NCI-H526 treated with DMSO at 0.1 percent for 48 hours (cell line): ENCODE measurements around the gene PDCD7.
"Not testable (repeated sequence)": the region's sequence is repeated elsewhere in the genome, so short reads cannot be mapped to it uniquely, and the experiment has no call there.

ENCODE experiments used
- DNase-seq: peaks from one replicate; lab custom pipeline; 2025; lab: John Stamatoyannopoulos, UW

PDCD7 gene

DNA sequence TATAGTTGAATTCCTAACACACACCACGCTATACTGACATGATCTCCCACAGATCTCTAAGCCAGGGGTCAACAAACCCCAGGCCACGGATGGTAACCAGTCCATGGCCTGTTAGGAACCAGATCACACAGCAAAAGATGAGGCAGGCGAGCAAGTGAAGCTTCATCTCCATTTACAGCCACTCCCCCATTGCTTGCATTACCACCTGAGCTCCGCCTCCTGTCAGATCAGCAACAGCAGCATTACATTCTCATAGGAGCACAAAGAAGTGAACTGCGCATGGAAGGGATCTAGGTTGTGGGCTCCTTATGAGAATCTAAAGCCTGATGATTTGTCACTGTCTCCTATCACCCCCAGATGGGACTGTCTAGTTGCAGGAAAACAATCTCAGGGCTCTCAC is 2.7 kb downstream of the PDCD7 start:
- no peak for DNase-seq

DNA sequence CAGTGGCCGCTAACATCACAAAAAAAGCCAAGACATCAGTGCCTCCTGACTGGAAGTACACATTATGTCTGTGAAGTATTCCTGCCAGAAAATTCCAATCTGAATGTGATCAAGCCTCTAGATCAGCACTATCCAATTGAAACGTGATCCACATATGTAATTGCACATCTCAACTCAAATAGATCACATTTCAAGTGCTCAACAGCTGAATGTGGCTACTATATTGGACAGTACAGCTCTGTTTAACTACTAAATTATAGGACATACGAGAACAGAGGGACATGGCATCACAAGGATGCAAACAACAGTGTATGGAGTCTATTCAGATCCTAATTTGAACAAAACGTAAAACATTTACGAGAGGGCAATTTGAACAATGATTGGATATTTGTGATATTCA is 18.1 kb downstream of the PDCD7 start:
- no peak for DNase-seq

DNA sequence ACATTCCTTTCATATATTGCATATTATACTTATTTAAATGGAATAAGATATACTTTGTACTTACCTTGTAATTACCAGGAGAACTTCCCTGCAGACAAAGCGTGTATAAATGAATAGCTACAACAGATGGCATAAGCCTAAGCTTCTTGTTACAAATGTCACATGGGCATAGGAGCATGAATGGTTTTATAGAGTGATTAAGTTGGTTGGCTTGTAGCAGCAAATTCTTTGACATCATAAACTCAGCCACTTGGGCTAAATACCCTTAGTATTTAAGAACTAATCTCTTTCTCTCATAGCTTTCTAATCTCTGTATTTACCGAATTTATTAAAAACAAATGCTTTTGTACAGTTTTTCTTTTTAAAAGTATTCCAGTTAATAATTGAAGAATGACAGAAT is 18.5 kb downstream of the PDCD7 start, which contains the start of gene UBAP1L:
UBAP1L (minus strand) TSS at position 115 of the 400 bp plus-strand sequence. CDS start 8,985 bp downstream, outside the sequence.
- no peak for DNase-seq

DNA sequence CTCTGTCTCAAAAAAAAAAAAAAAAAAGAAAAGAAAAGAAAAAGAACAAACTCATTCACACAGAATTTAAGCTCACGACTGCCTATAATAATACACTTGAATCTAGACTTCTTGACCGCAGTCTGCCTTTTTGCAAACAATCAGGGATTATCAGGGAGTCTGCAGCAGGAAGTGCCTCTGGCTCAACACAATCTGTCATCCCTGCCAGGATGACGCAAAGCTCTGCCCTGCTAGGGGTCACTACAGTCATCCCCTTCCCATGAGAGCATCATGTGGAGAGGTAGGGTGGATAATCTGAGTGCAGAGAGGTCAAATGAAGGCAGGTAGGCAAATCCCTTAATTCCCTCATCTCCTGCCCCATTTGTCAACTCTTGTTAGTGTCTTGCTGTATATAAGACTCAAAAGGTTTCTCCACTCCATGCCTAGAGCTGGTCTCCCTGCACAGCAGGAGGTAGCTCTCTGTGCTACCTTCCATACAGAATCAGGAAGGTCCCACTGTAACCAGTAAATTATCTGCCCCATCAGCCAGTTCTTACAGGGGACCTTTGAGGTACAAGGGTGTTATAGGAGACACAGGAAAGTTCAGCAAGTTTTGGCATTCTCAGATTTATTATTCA is 22.8 kb downstream of the PDCD7 start:
- DNase-seq = no peak

DNA sequence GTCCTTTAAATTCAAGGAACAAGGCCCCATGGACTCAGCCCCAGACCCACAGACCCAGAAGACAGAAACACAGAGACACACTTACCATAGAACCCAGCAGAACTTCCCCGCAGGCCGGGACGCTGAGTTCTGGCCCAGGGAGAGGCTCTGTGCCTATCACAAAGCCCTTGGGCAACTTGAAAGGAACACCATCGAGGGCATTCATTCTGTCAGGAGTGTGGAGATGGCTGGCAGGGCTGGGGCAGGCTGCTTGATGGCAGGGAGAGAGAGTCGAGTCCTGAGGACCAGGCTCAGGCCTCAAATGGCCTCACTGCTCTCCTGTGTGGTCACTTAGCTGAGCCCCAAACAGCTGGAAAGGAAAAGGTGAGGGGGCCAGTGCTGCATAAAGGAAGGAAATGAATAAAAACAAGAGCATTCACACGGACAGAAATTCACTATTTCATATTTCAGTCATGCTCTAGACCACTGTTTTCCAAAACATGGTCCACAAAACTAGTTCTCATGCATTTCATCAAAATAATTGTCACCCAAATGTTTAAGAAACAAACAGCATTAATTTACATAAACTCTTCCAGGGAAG is 27.5 kb downstream of the PDCD7 start:
- DNase-seq = no peak

DNA sequence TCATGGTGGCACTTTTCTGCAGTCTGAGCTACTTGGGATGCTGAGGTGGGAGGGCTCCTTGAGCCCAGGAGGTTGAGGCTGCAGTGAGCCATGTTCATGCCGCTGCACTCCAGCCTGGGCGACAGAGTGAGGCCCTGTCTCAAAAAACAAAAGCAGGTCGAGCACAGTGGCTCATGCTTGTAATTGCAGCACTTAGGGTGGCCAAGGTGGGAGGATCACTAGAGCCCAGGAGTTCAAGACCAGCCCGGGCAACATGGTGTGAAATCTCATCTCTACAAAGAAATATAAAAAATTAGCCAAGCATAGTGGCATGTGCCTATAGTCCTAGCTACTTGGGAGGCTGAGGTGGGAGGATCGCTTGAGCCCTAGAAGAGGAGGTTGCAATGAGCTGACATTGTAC is 28.6 kb downstream of the PDCD7 start:
- DNase-seq = no peak

DNA sequence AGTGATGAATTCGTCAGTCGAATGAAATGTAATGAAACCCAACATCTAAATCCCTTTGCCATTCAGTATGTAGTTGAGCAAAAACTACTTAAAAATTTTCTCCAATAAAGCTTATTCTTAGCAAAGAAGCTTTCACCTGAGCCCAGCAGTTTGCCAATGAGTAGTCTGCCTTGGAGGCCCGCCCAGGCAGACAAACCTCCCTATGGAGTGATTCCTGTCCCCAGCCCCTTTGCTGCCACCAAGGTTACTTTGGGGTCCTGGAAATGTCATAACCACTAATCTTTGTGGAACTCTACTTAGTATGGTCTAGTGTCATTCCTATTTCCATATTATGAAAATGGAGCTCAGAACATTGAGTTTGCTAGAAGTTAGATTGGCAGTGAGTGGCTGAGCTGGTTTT is 30.7 kb downstream of the PDCD7 start:
- DNase-seq = no peak

DNA sequence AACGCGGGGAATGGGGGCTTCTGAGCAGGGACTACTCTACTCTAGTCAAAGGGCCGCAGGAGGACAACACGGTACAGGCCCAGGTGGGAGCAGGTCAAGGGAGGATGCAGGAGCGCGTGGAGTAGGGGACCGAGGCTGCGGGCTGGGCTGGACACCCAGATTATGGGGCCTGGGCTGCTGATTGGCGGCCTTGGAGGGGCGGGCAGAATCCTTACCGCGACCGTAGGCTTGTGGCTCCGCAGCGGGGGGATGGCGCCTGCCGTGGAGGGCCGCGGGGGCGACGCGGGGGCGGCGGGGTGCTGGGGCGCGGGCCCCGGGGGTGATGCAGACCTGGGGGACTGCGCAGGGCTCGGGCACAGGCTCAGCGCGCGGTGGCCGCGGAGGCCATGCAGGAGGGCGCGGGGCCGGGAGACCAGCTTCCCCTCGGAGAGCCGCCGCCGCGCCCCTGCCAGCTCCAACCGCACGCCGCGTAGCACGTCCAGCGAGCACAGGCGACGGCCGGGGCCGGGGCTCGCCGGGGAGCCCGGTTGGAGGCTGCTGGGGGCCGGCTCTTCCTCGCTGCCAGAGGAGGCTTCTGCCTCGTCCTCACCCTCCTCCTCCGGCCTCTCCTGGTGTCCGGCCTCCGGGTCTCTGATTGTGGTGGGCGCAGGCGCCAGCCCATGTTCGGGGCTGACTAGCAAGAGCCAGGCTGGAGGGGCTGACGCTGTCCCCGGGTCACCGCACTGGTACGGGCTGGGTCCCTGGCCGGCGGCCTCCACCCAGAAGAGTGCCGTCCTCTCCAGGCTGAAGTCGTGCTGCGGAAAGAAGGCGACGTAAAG is 31.5 kb downstream of the PDCD7 start:
- no peak for DNase-seq

DNA sequence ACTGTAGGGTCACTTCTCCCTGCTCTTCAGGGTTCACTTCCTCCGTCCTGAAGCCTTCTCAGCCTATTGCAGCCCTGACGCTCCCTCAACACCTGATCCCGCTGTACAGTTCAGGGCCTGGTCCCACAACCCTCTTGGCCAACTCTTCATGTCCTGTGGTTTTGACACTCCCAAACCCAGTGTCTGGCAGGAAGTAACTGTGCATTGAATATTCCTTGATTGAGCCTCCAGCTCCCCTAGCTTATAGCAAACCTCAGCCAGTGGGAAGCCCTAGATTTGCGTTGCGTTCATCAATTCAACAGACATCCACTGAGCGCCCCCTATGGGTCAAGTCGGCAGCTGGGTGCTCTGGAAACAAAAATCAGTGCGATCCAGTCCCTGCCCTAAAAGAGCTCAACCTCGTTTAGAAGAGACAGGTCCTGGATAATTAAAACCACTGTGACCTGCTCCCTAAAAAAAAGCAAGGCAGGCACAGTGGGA is 32.2 kb downstream of the PDCD7 start:
- peak; percentile 34 for DNase-seq

DNA sequence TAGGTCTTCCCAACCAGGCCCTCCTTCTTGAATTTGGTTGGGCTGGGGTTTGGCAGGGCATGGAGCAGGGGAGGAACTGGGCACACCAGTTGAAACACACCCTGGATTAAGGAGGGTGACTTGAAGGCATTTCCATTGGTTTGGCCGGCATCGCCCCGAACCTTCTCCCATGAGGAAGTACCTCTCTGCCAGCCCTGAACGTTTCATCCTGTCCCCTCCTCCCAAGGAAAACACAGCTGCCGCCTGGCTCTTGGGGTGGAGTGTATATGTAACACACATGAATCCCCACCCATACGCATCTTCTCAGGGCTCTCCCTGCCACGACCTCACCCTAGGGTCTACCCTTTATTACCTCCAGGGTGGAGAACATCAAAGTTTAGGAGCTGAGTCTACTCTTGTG is 33.2 kb downstream of the PDCD7 start:
- no peak for DNase-seq

DNA sequence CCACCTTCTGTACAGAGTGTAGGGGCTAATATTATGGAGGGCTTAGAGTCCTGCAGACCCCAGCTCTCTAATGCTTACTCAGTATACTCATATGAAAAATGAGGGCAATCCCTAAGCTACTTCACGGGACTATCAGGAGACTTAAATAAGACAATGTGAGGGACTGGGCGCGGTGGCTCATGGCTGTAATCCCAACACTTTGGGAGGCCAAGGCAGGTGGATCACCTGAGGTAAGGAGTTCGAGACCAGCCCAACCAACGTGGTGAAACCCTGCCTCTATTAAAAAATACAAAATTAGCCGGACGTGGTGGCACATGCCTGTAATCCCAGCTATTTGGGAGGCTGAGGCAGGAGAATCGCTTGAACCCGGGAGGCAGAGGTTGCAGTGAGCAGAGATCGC is 33.8 kb downstream of the PDCD7 start:
- not testable (repeated sequence) for DNase-seq

DNA sequence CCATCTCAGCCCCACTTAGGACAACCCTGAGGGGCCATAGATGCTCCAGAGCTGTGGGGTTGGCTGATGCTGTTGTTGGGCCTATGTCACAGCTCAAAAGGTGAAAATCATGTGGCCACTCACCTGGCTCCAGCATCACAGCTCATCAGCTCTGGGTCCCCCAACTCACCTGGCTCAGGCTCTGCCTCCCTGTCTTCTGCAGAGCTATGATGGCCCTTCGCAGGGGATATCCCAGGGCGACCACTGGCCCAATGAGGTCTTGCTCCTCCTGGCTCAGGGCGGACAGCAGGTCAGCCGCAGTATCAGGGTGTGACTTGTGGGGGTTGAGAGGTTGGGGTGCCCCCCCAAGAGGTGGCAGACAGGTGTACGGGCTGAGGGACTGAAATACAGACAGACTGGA is 34.3 kb downstream of the PDCD7 start:
- no peak for DNase-seq

DNA sequence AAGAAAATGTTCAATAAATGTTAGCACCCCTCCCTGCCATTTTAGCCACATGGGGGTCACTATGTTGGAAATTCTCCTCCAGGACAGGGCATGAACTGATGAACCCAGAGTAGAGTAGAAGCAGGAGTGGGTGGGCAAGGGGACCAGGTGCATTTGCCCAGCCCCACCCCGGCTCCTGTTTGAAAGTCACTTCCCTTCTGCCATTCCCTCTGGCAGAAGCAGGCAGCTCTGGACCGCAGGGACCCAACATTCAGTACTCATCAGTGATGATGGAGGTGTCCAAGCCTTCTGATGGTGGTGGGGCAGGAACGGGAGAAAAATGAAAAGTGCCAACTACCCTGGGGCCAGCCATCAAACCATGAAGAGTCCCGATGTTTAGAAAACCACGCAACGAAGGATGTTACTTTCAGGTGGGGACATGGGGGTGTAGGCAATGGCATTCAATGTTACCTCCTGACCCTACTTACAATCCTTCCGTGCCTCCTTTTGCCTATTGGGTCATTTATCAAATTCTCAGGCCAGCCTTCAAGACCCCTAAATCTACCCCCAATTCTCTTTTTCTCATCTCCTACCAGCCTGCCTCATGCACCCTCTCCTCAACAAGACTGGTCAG is 35.9 kb downstream of the PDCD7 start:
- DNase-seq = no peak

DNA sequence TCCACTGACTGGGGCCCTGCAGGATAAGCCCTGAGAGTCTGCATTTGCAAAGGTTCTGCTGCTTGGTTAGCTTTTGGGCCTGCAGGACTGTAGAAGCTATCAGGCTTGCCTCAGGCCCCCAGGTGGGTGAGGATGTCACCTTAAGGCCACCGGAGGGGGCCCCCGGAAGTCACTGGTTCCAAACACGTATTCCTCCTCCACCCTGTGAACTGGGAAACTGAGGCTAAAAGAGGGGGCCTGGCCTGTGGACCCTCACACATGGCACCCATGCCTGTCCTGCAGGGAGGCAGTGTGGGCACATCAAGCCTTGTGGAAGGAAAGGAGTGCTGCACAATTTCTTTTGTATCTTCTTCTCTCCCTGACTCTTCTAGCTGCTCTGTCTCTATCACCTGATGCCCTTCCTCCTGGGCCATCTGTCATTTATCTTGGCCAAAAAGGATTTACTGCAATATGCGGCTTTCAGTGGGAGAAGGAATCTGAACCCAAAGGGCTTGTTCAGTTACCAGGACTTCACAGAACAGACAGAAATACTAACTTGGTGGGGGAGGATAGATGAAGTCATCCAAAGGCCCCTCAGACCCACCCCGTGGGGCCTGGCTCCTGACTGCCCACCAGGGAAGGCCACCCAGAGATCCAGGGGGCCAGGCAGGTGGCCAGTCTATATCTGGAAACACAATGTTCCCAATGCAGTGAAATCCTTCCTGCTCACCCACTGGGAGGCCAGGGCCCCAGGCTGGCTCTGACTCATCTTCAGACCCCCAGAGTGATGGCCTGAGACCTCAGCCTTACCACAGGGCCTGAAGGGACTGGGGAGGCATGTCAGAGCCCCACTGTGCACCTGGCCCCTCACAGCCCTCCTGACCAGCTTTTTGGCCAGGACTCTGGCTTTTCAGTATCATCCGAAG is 36.9 kb downstream of the PDCD7 start:
- DNase-seq = no peak

DNA sequence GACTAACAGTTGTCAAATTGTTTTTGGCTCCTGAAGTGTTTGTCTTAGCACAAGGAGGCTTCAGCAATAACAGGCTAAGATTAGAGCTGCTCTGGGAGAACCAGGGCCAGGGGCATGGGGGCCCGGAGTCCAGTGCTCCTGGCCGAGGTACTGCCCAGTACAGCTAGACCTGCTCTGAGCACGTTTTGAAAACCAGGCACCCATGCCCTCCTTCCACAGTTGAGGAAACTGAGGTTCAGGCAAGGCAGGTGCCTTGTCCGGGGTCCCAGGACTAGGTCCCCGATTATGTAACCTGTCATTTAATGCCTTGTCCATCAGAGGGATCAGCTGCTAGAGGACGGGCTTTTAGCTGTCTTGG is 37.9 kb downstream of the PDCD7 start:
- no peak for DNase-seq

DNA sequence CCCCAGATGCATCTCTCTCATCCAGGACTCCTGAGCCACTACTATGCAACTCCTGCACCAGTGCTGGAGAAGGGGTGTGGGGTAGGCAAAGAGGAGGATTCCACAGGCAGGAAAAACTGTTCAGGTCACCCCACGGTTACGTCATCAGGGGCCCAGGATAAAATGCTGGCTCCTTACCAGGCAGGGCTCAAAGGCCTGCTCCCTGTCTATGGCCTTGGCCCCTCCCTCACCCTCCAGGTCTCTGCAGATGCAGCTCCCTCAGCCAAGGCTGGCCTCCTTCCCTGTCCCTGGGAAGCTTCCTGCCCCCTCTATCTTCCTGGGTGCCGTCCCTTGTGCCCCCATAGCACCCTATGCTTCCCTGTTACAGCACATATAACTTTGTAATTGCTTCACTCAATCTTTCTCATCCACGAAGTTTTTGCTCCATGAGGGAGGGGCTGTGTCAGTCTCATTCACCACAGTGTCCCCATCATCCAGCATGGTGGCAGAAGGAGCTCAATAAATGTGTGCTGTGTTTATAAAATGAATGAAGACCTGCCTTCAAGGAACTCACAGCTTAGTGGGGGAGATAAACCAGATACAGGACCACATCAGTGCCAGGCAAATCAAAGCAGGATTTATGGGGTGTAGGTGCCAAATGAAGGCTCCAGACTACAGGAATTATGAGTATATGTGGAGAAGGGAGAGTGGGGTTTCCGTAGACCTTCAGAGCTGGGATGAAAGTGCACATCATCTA is 38.4 kb downstream of the PDCD7 start:
- DNase-seq = no peak

DNA sequence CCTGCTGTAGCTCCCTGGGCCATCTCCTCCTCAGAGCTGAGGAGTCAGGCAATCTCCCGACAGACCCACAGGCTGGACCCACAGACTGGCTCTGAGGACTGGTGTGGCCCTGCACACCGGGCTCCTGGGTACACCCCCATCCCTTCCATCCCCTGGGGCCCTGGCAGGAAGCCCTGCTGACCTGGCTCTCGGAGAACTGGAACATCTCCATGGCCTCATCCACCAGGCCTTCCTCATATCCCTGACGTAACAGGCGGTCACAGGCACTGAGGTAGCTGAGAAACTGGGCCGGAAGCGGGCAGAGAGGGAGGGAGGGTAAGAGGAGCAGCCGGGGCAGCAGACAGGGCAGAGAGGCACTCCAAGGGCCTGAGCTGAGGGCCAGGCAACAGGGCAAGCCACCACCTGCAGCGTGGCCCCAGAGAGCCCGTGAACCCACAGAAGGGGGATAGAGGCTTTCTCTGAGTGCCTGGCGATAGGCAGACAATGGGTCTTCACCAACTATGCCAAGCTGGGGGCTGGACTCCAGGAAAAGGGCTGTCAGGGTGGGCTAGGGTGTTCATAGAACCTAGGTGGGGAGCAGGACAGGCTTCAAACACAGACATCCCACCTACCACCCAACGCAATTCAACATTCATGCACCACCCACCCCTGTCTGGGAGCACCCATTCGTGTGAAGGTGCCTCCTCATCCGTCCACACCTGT is 39.2 kb downstream of the PDCD7 start:
- DNase-seq = no peak

DNA sequence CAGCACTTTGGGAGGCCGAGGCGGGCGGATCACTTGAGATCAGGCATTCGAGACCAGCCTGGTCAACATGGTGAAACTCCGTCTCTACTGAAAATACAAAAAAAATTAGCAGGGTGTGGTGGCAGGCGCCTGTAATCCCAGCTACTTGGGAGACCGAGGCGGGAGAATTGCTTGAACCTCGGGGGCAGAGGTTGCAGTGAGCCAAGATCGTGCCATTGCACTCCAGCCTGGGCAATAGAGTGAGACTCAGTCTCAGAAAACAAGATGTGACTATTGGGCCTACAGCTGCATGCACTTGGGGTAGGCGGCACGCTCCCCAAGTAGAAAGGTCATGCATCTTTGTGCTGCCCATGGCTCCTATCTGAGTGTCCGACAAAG is 39.8 kb downstream of the PDCD7 start:
- DNase-seq = not testable (repeated sequence)

DNA sequence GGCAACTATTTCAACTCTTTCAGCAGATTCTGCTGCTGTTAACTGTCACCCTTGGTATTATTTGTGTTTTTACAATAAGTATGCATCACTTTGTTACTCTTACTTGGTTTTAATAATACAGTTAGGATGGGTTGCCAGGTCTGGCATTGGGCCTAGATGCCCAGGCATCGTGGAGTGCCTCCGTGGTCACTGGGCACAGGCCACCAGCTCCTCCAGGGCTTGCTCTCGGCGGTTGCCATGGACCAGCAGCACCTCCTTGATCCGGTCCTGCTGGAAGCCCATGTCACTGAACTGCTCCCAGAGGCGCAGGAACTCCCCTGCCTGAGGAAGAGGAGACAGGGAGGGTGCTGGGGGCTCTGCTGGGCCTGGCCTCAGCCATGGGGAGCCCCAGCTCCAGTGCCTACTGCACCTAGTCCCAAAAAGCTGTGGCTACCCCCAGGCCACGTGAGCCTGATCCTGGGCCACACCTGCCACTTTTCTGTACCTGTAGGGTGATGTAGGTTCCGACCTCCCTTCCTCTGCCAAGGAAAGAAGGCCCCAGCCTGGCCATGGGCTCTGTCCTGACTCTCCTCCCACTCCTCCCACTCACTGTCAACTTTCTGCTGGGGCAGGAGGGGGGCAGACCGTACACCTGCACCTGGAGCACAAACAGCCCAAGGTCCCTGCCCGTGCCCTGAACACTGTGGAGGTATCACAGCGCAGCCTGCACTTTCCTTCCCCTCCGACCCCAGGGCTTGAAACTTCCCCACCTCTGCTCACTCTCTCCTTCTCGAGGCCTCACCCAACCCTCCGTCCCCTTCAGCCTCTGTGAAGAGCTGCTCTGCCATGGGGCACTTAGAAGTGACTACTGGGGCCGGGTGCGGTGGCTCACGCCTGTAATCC is 40.5 kb downstream of the PDCD7 start:
- DNase-seq = peak; percentile 74
